ENCODE results near the gene GNA12. TPM values are rescaled to one million over a fixed set of nuclear protein-coding genes. Genes with fewer than 3 reads are reported as not detected.

The GNA12 gene
- total RNA-seq, 2 experiments from 2014 or later = 19.5 to 22.6 TPM

- Mint-ChIP-seq H3K4me1 (peaks cover 40% of the 10 kb centered on the region), H3K27ac (no peak overlapping the region), H3K4me3 (no peak overlapping the region), H3K27me3 (no peaks in the 10 kb centered on the region), H3K9me3 (ENCODE audit: low read depth) (no peaks in the 10 kb centered on the region), H3K36me3 (ENCODE audit: low read depth) (peaks cover 8% of the 10 kb centered on the region)
- DNase-seq (no peak), ATAC-seq (no peak)
- POLR2A ChIA-PET = interaction anchor here (1.1 kb wide), 1 partner anchor 16 kb away, joined by 3 read pairs; no protein-coding TSS in a partner anchor
- CTCF ChIA-PET = no interaction called here
- intact Hi-C loops (cut with DNase I, micrococcal nuclease) = loop anchor here in 1 of 2 experiments (5.0 kb wide), 1 partner anchor 217 kb away; the partner anchor contains the start of genes BRAT1 and IQCE
These were observed 69.8 kb downstream of the GNA12 start for GRCh38 chr7:2774280-2774679.

GRCh38 chr7:2773608-2774007, 70.5 kb downstream of the GNA12 start:
- Mint-ChIP-seq H3K36me3 (ENCODE audit: low read depth) (peaks cover 8% of the 10 kb centered on the region), H3K4me1 (peaks cover 40% of the 10 kb centered on the region), H3K27me3 (no peaks in the 10 kb centered on the region), H3K27ac (peak overlapping the region; percentile 90), H3K9me3 (ENCODE audit: low read depth) (no peaks in the 10 kb centered on the region), H3K4me3 (no peak overlapping the region)
- CTCF ChIA-PET = interaction anchor here (1.5 kb wide), 1 partner anchor 16 kb away, joined by 8 read pairs; no protein-coding TSS in a partner anchor
- no peak for DNase-seq
- intact Hi-C loops (cut with DNase I, micrococcal nuclease) = loop anchor here (1.0 to 5.0 kb wide), 5 partner anchors 9 to 255 kb away; partner anchors contain the start of genes BRAT1 (in 1 of the 2), GNA12 (in 1 of the 2) and IQCE (in 1 of the 2)
- POLR2A ChIA-PET = interaction anchor here (1.0 kb wide), 1 partner anchor 368 kb away, joined by 3 read pairs; no protein-coding TSS in a partner anchor
- no peak for ATAC-seq

- H3K27ac Mint-ChIP-seq = peak overlapping the region; percentile 90
- intact Hi-C loops (cut with DNase I, micrococcal nuclease) = loop anchor here in 1 of 2 experiments (5.0 kb wide), 1 partner anchor 214 kb away; the partner anchor contains the start of genes BRAT1 and IQCE
These were observed 72.8 kb downstream of the GNA12 start for GRCh38 chr7:2771274-2771731.

GRCh38 chr7:2764621-2765020, 79.5 kb downstream of the GNA12 start:
- CTCF ChIA-PET = interaction anchor here (0.6 kb wide), 1 partner anchor 569 kb away, joined by 3 read pairs; no protein-coding TSS in a partner anchor
- no peak for ATAC-seq
- intact Hi-C loops (cut with DNase I, micrococcal nuclease) = no loop called here
- no peak for DNase-seq
- Mint-ChIP-seq H3K27ac (no peak overlapping the region), H3K4me3 (no peak overlapping the region), H3K27me3 (no peaks in the 10 kb centered on the region), H3K4me1 (peaks cover 14% of the 10 kb centered on the region), H3K9me3 (ENCODE audit: low read depth) (no peaks in the 10 kb centered on the region), H3K36me3 (ENCODE audit: low read depth) (no peaks in the 10 kb centered on the region)
- POLR2A ChIA-PET = no interaction called here

More at GRCh38 chr7:2771274-2771731, 72.8 kb downstream of the GNA12 start:
- no peak for DNase-seq
- ChIA-PET CTCF (interaction anchor here (1.9 to 2.1 kb wide), 2 partner anchors 10 to 13 kb away, joined by 8 read pairs; no protein-coding TSS in a partner anchor), POLR2A (no interaction called here)
- Mint-ChIP-seq H3K4me1 (peaks cover 40% of the 10 kb centered on the region), H3K9me3 (ENCODE audit: low read depth) (no peaks in the 10 kb centered on the region), H3K27me3 (no peaks in the 10 kb centered on the region), H3K36me3 (ENCODE audit: low read depth) (peaks cover 8% of the 10 kb centered on the region), H3K4me3 (no peak overlapping the region)
- ATAC-seq = no peak

- intact Hi-C loops (cut with DNase I, micrococcal nuclease) = no loop called here
- Mint-ChIP-seq H3K27ac (no peak overlapping the region), H3K9me3 (ENCODE audit: low read depth) (no peaks in the 10 kb centered on the region), H3K27me3 (no peaks in the 10 kb centered on the region), H3K4me3 (no peak overlapping the region), H3K4me1 (peaks cover 23% of the 10 kb centered on the region), H3K36me3 (ENCODE audit: low read depth) (peaks cover under 1% of the 10 kb centered on the region)
- ATAC-seq (no peak), DNase-seq (no peak)
- CTCF ChIA-PET = interaction anchor here (0.8 to 1.5 kb wide), 5 partner anchors 9 to 78 kb away, joined by 3 to 6 read pairs (median 4); no protein-coding TSS in a partner anchor
- POLR2A ChIA-PET = no interaction called here
These were observed 80.5 kb downstream of the GNA12 start for GRCh38 chr7:2763597-2763996.

- Mint-ChIP-seq H3K9me3 (ENCODE audit: low read depth) (no peaks in the 10 kb centered on the region), H3K36me3 (ENCODE audit: low read depth) (peaks cover 2% of the 10 kb centered on the region), H3K27ac (no peak overlapping the region), H3K4me3 (no peak overlapping the region), H3K27me3 (no peaks in the 10 kb centered on the region), H3K4me1 (peaks cover 38% of the 10 kb centered on the region)
- ATAC-seq (no peak), DNase-seq (no peak)
- ChIA-PET POLR2A (no interaction called here), CTCF (interaction anchor here (1.3 to 1.7 kb wide), 4 partner anchors 9 to 90 kb away, joined by 3 to 8 read pairs (median 4); no protein-coding TSS in a partner anchor)
- intact Hi-C loops (cut with DNase I, micrococcal nuclease) = no loop called here
These were observed 82.2 kb downstream of the GNA12 start for GRCh38 chr7:2761801-2762497.

GRCh38 chr7:2761131-2761624, 82.9 kb downstream of the GNA12 start:
- CTCF ChIA-PET = interaction anchor here (0.6 to 1.7 kb wide), 8 partner anchors 10 to 91 kb away, joined by 3 to 8 read pairs (median 3); no protein-coding TSS in a partner anchor
- Mint-ChIP-seq H3K27me3 (no peaks in the 10 kb centered on the region), H3K4me1 (peaks cover 43% of the 10 kb centered on the region), H3K9me3 (ENCODE audit: low read depth) (no peaks in the 10 kb centered on the region), H3K36me3 (ENCODE audit: low read depth) (peaks cover 8% of the 10 kb centered on the region), H3K4me3 (no peak overlapping the region), H3K27ac (no peak overlapping the region)
- DNase-seq (no peak), ATAC-seq (no peak)
- POLR2A ChIA-PET = no interaction called here
- intact Hi-C loops (cut with DNase I, micrococcal nuclease) = no loop called here

- H3K4me3 Mint-ChIP-seq = no peak overlapping the region
- peak overlapping the region; percentile 7 for H3K27ac Mint-ChIP-seq
These were observed 83.8 kb downstream of the GNA12 start for GRCh38 chr7:2760098-2760889.

GRCh38 chr7:2759736-2760097, 84.4 kb downstream of the GNA12 start:
- peaks cover 16% of the 10 kb centered on the region for H3K36me3 Mint-ChIP-seq (ENCODE audit: low read depth)
- intact Hi-C loops (cut with DNase I, micrococcal nuclease) = loop anchor here (2.0 to 10.0 kb wide), 6 partner anchors 39 to 705 kb away; partner anchors contain the start of genes GNA12 (in 1 of the 2) and IQCE (in 1 of the 2)
- POLR2A ChIA-PET = no interaction called here

More at GRCh38 chr7:2760098-2760889, 83.8 kb downstream of the GNA12 start:
- Mint-ChIP-seq H3K4me1 (peaks cover 43% of the 10 kb centered on the region), H3K9me3 (ENCODE audit: low read depth) (peaks cover 2% of the 10 kb centered on the region), H3K36me3 (ENCODE audit: low read depth) (peaks cover 13% of the 10 kb centered on the region), H3K27me3 (no peaks in the 10 kb centered on the region)
- ChIA-PET CTCF (interaction anchor here (0.6 to 1.7 kb wide), 8 partner anchors 10 to 87 kb away, joined by 3 to 8 read pairs (median 4); no protein-coding TSS in a partner anchor), POLR2A (interaction anchor here (0.5 kb wide), 1 partner anchor 70 kb away, joined by 3 read pairs; no protein-coding TSS in a partner anchor)
- ATAC-seq = no peak
- DNase-seq = peak; percentile 41
- intact Hi-C loops (cut with DNase I, micrococcal nuclease) = no loop called here

GRCh38 chr7:2758673-2759616, 85.2 kb downstream of the GNA12 start:
- Mint-ChIP-seq H3K27ac (peak overlapping the region; percentile 93), H3K27me3 (no peaks in the 10 kb centered on the region), H3K4me3 (peak overlapping the region; percentile 50), H3K9me3 (ENCODE audit: low read depth) (peaks cover 2% of the 10 kb centered on the region), H3K36me3 (ENCODE audit: low read depth) (peaks cover 16% of the 10 kb centered on the region), H3K4me1 (peaks cover 43% of the 10 kb centered on the region)
- ChIA-PET CTCF (interaction anchor here (0.5 to 3.1 kb wide), 10 partner anchors 9 to 136 kb away, joined by 3 to 15 read pairs (median 6); no protein-coding TSS in a partner anchor), POLR2A (interaction anchor here (0.6 to 1.6 kb wide), 11 partner anchors 9 to 212 kb away, joined by 3 to 15 read pairs (median 3); no protein-coding TSS in a partner anchor)
- ATAC-seq = peak; percentile 13
- DNase-seq = no peak
- intact Hi-C loops (cut with DNase I, micrococcal nuclease) = loop anchor here (1.0 to 10.0 kb wide), 13 partner anchors 14 to 706 kb away; partner anchors contain the start of genes GNA12 (in 2 of the 2) and IQCE (in 1 of the 2)

More at GRCh38 chr7:2759736-2760097, 84.4 kb downstream of the GNA12 start:
- ATAC-seq (no peak), DNase-seq (no peak)
- peaks cover 2% of the 10 kb centered on the region for H3K9me3 Mint-ChIP-seq (ENCODE audit: low read depth)
- no peaks in the 10 kb centered on the region for H3K27me3 Mint-ChIP-seq
- H3K4me1 Mint-ChIP-seq = peaks cover 43% of the 10 kb centered on the region
- H3K27ac Mint-ChIP-seq = peak overlapping the region; percentile 85
- H3K4me3 Mint-ChIP-seq = no peak overlapping the region
- CTCF ChIA-PET = interaction anchor here (1.0 to 3.1 kb wide), 2 partner anchors 22 to 88 kb away, joined by 4 to 15 read pairs; no protein-coding TSS in a partner anchor

Measured in activated CD4-positive, alpha-beta T cell treated with anti-CD3 and anti-CD28 coated beads for 36 hours (primary cell).